HG03558 (cell line): Measurements from ENCODE around the gene DAO.
"Not testable (repeated sequence)": the region's sequence is repeated elsewhere in the genome, so short reads cannot be mapped to it uniquely, and the experiment has no call there.

Source experiments
- ATAC-seq: cut with Tn5 transposase; IDR thresholded peaks from one replicate; pipeline ENCODE4 v1.9.1; 2021; ENCODE audit warnings: moderate number of reproducible peaks; ENCODE audit not compliant: unreplicated experiment; ENCODE audit errors: extremely low read depth

The DAO gene

GRCh38 chr12:108847705-108848104 lies 32.2 kb upstream of the DAO start:
- ATAC-seq = no peak

DNA sequence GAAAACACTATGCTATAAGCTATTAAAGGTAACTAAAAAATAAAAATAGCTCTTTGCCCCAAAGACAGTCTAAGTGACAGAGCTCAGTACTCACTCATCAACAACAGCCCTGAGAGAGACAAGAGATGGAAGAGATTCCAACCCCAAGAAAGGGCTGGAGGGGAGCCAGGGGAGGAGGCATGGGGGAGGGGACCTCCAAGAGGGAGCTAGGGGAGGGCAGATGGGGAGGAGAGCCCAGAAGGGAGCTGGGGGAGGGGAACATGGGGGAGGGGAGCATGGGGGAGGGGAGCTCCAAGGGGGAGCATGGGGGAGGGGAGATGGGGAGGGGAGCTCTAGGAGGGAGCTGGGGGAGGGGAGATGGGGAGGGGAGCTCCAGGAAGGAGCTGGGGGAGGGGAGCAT lies 30.2 kb upstream of the DAO start:
- no peak for ATAC-seq

- no peak for ATAC-seq
These were observed 28.9 kb upstream of the DAO start for GRCh38 chr12:108850854-108851573.

- ATAC-seq = no peak
These were observed 27.1 kb upstream of the DAO start for GRCh38 chr12:108852674-108853309.

DNA sequence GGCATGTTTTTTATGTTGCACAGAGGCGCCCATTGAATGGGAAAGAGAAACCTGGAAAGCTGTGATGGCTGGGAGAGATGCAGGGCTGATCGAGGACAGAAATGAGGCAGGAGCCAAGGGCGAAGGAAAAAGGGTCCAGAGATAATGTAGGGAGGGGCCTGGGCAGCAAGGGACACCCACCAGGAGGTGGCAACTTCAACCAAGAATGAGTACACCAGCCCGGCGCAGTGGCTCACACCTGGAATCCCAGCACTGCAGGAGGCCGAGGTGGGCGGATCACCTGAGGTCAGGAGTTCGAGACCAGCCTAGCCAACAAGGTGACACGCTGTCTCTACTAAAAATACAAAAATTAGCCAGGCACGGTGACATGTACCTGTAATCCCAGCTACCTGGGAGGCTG lies 26.5 kb upstream of the DAO start:
- no peak for ATAC-seq

DNA sequence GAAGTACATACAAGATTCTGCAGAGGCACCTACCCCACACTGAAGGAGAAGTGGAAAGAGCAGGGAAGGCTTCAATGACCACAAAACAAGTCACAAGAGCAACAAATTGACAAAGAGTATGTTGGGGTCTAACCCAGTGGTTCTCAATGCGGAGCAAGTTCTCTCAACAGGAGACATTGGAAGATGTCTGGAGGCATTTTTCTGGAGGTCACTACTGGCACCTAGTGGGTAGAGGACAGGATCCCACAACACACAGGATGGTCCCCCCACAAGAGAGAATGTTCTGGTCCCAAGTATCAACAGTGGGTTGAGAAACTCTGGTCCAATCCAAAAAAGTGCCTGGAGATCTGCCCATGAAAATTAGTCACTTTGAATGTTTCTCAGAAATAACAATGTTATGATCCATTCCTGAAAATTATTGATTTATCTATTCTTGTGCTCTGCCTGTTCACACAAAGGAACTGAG lies 25.9 kb upstream of the DAO start:
- no peak for ATAC-seq

- no peak for ATAC-seq
These were observed 25.2 kb upstream of the DAO start for GRCh38 chr12:108854451-108855283.

- ATAC-seq = no peak
These were observed 24.4 kb upstream of the DAO start for GRCh38 chr12:108855284-108856169.

DNA sequence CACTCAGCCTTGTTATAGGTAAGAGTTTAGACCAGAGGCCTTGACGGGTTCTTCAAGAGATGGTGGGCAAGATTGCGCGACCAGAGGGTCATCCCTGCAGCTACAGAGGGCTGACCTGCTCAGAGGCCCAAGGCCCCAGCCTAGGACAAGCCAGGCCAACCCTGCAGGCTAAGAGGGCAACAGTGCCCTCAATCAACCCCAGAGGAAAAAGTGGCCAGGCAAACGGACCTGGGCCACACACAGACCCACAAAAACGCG lies 23.8 kb upstream of the DAO start:
- ATAC-seq = no peak

DNA sequence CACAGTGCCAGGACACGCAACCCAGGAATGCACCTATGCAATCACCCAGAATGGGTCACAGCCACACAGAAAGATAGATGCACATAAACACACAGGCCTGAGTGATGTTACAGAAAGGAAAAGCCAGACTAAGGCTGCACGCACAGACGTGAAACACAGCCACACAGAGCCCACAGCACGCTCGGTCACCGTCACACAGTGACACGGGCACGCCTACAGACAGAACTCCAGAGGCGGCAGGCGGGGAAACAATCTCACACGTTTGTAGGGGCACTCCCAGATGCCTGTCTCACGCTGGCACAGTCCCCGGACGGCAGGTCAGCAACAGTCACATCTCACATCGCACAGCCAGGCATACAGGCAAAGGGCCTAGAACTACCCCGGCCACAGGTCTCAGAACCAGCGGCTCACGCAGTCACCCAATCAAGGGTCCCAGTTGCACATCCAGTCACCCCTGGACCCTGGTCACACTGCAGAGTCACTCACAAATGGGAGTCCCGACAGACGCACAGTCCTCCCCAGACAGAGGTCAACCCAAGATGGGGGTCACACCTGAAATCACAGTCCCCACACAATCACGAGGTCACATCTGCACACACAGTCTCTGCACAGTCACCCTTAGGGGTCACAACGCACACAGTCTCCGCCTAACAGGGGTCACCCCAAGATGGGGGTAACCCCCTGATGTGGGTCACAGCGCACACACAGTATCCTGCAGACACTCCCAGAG lies 23.3 kb upstream of the DAO start:
- ATAC-seq = peak; percentile 7

- ATAC-seq = peak; percentile 8
These were observed 22.8 kb upstream of the DAO start for GRCh38 chr12:108857158-108857407.

DNA sequence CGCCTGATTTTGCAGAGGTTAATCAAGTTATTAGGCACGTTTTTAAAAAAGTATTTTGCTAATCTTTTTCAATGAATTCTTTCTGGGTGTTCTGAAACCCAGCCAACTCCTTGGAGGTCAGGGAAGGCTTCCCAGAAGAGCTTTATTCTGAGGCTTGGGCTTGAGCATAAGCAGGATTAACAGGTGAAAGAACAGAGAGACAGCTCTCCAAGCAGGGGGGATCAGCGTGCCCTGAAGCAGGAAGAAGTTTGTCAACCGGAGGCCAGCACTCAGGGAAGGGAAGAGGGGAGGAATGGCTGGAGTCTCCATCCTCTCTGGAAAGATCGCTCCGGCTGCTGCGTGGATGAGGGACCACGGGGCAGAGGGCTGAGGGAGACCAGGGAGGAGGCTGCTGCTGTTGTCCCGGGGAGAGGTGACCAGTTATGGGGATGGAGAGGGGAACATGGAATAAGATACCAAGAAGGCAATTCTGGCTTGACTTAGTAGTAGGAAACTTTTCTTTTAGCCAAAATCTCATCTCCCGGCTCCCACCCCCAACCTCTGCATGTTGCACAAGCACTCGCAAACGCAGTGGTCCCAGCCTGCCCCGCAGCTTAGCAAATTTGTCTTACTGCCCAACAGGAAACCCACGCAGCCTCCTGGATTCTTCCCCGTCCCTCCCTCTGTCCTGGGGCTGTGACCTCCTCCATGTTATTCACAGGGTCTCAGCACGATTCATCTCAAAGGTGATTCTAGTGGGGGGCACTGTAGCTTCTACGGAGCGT lies 21.4 kb upstream of the DAO start:
- ATAC-seq = no peak

DNA sequence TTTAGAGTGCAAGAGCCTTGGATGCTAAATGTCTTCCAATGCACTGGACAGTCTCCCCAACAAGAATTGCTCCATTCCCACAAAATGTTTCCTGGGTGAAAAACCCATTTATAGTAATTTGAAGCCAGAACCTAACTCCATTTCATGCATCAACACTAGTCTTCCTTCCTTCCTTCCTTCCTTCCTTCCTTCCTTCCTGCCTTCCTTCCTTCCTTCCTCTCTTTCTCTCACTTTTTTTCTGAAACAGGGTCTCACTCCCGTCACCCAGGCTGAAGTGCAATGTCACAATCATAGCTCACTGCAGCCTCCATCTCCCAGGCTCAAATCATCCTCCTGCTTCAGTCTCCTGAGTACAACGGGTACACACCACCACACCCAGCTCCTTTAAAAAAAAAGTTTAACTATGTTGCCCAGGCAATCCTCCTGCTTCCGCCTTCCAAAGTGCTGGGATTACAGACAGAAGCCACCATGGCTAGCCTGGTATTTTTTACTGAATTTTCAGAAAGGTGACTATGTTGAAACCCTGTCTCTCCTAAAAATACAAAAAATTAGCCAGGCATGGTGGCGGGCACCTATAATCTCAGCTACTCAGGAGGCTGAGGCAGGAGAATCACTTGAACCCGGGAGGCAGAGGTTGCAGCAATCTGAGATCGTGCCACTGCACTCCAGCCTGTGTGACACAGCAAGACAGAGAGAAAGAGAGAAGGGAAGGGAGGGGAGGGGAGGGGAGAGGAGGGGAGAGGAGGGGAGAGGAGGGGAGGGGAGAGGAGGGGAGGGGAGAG lies 20.6 kb upstream of the DAO start:
- ATAC-seq = not testable (repeated sequence)

DNA sequence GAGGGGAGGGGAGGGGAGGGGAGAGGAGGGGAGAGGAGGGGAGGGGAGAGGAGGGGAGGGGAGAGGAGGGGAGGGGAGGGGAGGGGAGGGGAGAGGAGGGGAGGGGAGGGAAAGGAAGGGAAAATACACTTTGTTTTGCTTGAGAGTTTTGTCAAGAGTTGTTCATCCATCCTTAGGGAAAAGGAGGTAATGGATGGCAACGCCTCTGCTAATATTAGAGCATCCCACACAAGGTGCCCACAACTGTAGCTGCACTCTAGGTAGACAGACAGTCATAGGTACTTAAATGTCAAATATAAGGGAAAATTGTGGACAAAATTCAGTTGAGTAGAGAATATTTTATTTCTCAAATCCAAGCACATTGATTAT lies 20.0 kb upstream of the DAO start:
- no peak for ATAC-seq

DNA sequence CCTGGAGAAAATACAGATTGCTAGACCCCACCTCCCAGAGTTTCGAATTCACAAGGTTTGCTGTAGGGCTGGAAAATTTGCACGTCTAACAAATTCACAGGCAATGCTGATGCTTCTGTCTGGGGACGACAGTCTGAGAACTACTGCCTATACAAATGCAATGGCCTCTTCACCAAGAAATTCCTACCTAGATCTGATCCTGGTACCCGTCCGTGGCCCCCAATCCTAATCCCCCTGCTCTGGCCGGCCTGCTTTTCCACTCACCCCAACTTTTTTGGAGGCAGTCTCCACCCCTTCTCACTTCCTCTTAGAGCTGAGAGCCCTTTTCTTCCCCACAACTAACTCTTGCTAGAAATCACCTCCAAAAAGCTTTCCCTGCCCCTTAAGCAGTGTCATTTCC lies 19.4 kb upstream of the DAO start:
- ATAC-seq = no peak

GRCh38 chr12:108861878-108862587 lies 17.9 kb upstream of the DAO start:
- no peak for ATAC-seq

GRCh38 chr12:108862588-108862959 lies 17.3 kb upstream of the DAO start:
- ATAC-seq = no peak

DNA sequence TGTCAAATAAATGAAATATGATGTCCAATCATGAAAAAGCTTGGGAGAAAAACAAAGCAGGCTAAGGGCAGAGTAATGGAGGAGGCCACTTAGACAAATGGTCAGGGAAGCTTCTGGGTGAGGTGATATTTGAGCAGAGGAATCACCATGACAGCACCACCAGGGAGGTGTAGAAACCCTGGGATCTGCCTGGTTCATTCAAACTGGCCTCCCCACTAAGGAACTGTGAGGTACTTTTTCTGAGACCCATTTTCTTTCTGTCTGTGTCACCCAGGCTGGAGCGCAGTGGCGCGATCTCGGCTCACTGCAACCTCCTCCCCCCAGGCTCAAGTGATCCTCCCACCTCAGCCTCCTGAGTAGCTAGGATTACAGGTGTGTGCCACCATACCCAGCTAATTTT lies 14.7 kb upstream of the DAO start:
- ATAC-seq = no peak
